Esophagus squamous epithelium (tissue), 4 donors: ENCODE data around the gene CLCN2.

Experiments
- CTCF ChIP-seq, 6 experiments: fragments of 450-650 bp in 4 of 6; fragments of 200-600 bp in 2 of 6; sonication (generic) in 2 of 6; IDR thresholded peaks; one replicate each; pipeline ENCODE4 v1.5.1; 2016 to 2019; ENCODE audit warnings: antibody characterized with exemption in 6 of 6, mild to moderate bottlenecking in 4 of 6, moderate library complexity in 4 of 6
- POLR2A ChIP-seq, 4 donors: fragments of 450-650 bp; IDR thresholded peaks; one replicate each; pipeline ENCODE4 v1.6.1; 2017; ENCODE audit warnings: antibody characterized with exemption in 4 of 4, mild to moderate bottlenecking in 4 of 4, moderate library complexity in 3 of 4

- TF ChIP-seq CTCF (IDR thresholded peaks at IDR 0.05) (no peak), POLR2A (IDR thresholded peaks at IDR 0.05) (no peak)
Observed at GRCh38 chr3:184300378-184300720, 61.1 kb downstream of the CLCN2 start.
